ENCODE results near the gene ANKRD27.

GRCh38 chr19:32567486-32567885 lies 107.5 kb downstream of the ANKRD27 start:
- no peak for TF ChIP-seq CTCF (IDR thresholded peaks at IDR 0.05)
- no peak for TF ChIP-seq POLR2AphosphoS5 (IDR thresholded peaks at IDR 0.05)
- TF ChIP-seq POLR2A (IDR thresholded peaks at IDR 0.05), result no peak
- TF ChIP-seq EP300 (IDR thresholded peaks at IDR 0.05), result no peak
